ENCODE data around the gene KLHL40. TPM values are rescaled to one million over a fixed set of nuclear protein-coding genes. Genes with fewer than 3 reads are reported as not detected.

The KLHL40 gene
- total RNA-seq, 1 experiment from 2014 or later, result not detected

DNA sequence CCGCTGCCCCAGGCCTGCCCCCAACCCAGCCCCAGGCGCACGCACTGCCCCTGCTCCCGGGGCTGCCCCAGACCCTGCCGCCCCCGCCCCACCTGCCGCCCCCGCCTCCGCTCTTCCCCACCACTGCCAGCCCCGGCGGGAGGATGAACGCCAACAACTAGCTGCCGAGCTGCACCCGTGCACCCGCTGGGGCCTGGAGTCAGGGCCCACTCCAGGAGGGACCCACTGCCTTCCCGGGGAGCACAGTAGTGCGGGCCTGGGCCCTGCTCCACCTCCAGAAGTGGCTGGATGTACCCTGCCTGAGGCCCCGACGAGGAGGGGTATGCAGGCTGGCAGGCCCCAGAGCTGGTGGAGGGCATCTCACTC lies 20.9 kb upstream of the KLHL40 start:
- Histone ChIP-seq H3K4me1 (ENCODE audit: insufficient read depth, low read length, poor library complexity, severe bottlenecking) (no peaks in the 10 kb centered on the region), H3K27me3 (replicated peaks; ENCODE audit: insufficient read depth, low read depth, low read length, poor library complexity) (no peaks in the 10 kb centered on the region), H3K9me3 (ENCODE audit: low read depth, low read length, poor library complexity, severe bottlenecking) (no peaks in the 10 kb centered on the region), H3K36me3 (ENCODE audit: insufficient read depth, low read length, poor library complexity, severe bottlenecking) (peaks cover 3% of the 10 kb centered on the region), H3K27ac (ENCODE audit: low read depth, low read length, poor library complexity, severe bottlenecking) (no peak overlapping the region), H3K4me3 (ENCODE audit: low read depth, low read length, poor library complexity, severe bottlenecking) (no peak overlapping the region)
- no TSS peak for BruUV-seq (replicated peaks)
- POLR2A ChIA-PET (ENCODE audit: low non-redundant PET), result no interaction called here
- CTCF ChIA-PET, result no interaction called here
- intact Hi-C loops (cut with micrococcal nuclease; ENCODE audit: unreplicated experiment), result no loop called here
- TF ChIP-seq CTCF (conservative IDR thresholded peaks at IDR 0.05; ENCODE audit: low read depth, low read length) (no peak), EZH2 (IDR thresholded peaks at IDR 0.05; ENCODE audit: borderline replicate concordance, low read depth, low read length, poor library complexity, severe bottlenecking) (no peak)
- DNase-seq (ENCODE audit: low spot score), result no peak

DNA sequence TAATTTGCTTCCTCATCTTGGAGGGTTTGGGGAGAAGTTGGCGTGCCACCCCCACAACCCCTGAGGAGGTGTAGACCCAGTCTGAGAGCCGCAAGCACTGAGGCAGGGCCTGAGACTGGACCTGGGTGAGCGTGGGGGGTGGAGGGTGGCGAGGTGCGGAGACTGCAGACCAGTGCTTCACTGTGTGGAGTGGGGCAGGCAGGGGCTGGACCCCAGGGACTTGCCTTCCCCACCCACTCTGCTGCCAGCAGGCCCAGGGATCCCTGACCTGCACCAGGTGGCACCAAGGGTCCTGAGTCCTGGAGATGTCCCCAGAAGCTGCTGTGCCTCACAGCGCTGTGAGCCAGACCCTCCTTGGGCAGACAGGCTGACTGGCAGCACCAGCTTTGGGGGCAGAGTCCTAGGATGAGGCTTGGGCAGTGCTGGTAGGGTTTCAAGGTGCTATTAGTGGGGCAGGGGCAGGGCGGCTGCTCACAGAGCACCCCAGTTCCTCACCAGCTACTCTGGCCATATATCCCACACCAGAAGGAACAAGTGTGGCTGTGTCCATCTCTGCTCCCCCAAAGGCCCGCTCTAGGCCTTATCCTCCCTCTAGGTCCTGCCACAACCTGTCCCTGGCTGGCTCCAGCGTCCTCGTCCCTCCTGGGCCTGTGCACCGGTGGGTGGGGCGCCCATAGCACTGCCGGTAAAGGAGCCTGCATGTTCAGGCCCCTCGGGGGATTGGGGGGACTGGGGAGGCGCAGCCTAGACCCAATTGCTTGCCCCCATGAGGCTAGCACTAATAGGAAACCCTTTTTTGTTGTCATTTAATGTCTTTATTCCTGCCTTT lies 20.1 kb upstream of the KLHL40 start:
- DNase-seq (ENCODE audit: low spot score), result no peak
- POLR2A ChIA-PET (ENCODE audit: low non-redundant PET), result no interaction called here
- Histone ChIP-seq H3K27ac (ENCODE audit: low read depth, low read length, poor library complexity, severe bottlenecking) (no peak overlapping the region), H3K4me1 (ENCODE audit: insufficient read depth, low read length, poor library complexity, severe bottlenecking) (no peaks in the 10 kb centered on the region), H3K9me3 (ENCODE audit: low read depth, low read length, poor library complexity, severe bottlenecking) (no peaks in the 10 kb centered on the region), H3K4me3 (ENCODE audit: low read depth, low read length, poor library complexity, severe bottlenecking) (no peak overlapping the region), H3K27me3 (replicated peaks; ENCODE audit: insufficient read depth, low read depth, low read length, poor library complexity) (no peaks in the 10 kb centered on the region), H3K36me3 (ENCODE audit: insufficient read depth, low read length, poor library complexity, severe bottlenecking) (no peaks in the 10 kb centered on the region)
- TF ChIP-seq EZH2 (IDR thresholded peaks at IDR 0.05; ENCODE audit: borderline replicate concordance, low read depth, low read length, poor library complexity, severe bottlenecking), result no peak
- TF ChIP-seq CTCF (conservative IDR thresholded peaks at IDR 0.05; ENCODE audit: low read depth, low read length), result no peak
- no TSS peak for BruUV-seq (replicated peaks)
- intact Hi-C loops (cut with micrococcal nuclease; ENCODE audit: unreplicated experiment), result no loop called here
- CTCF ChIA-PET, result no interaction called here

- H3K27me3 ChIP-seq (replicated peaks; ENCODE audit: insufficient read depth, low read depth, low read length, poor library complexity), result no peaks in the 10 kb centered on the region
- H3K4me3 ChIP-seq (ENCODE audit: low read depth, low read length, poor library complexity, severe bottlenecking), result no peak overlapping the region
- no peak for DNase-seq (ENCODE audit: low spot score)
- BruUV-seq (replicated peaks), result no TSS peak
- H3K9me3 ChIP-seq (ENCODE audit: low read depth, low read length, poor library complexity, severe bottlenecking), result no peaks in the 10 kb centered on the region
- no peak overlapping the region for H3K27ac ChIP-seq (ENCODE audit: low read depth, low read length, poor library complexity, severe bottlenecking)
- H3K4me1 ChIP-seq (ENCODE audit: insufficient read depth, low read length, poor library complexity, severe bottlenecking), result no peaks in the 10 kb centered on the region
- ChIA-PET POLR2A (ENCODE audit: low non-redundant PET) (no interaction called here), CTCF (no interaction called here)
- TF ChIP-seq CTCF (conservative IDR thresholded peaks at IDR 0.05; ENCODE audit: low read depth, low read length) (no peak), EZH2 (IDR thresholded peaks at IDR 0.05; ENCODE audit: borderline replicate concordance, low read depth, low read length, poor library complexity, severe bottlenecking) (no peak)
- intact Hi-C loops (cut with micrococcal nuclease; ENCODE audit: unreplicated experiment), result no loop called here
- no peaks in the 10 kb centered on the region for H3K36me3 ChIP-seq (ENCODE audit: insufficient read depth, low read length, poor library complexity, severe bottlenecking)
Measured at GRCh38 chr3:42666022-42666421, 19.3 kb upstream of the KLHL40 start.
